Cortex of kidney (tissue), 1 donor: Measurements from ENCODE around the gene GPR63.
"Not testable (repeated sequence)": the region's sequence is repeated elsewhere in the genome, so short reads cannot be mapped to it uniquely, and the experiment has no call there.

ENCODE experiments used
- DNase-seq: peaks from one replicate; lab custom pipeline; 2025; lab: John Stamatoyannopoulos, UW

GPR63 gene

GRCh38 chr6:96837081-96837971, at the start of gene GPR63:
Gene GPR63, minus strand, starts transcription at chr6:96837477. Its CDS starts 37,746 bp downstream, at chr6:96799731.
- DNase-seq: no peak

- no peak for DNase-seq
These were observed 49.2 kb upstream of the GPR63 start for GRCh38 chr6:96886519-96886918.

GRCh38 chr6:96885187-96885631, 47.9 kb upstream of the GPR63 start:
- not testable (repeated sequence) for DNase-seq

- DNase-seq: no peak
These were observed 40.9 kb upstream of the GPR63 start for GRCh38 chr6:96878143-96878542.

GRCh38 chr6:96876886-96877545, 39.7 kb upstream of the GPR63 start:
- DNase-seq: no peak

GRCh38 chr6:96872976-96873375, 35.7 kb upstream of the GPR63 start:
- no peak for DNase-seq

GRCh38 chr6:96865055-96865405, 27.8 kb upstream of the GPR63 start:
- DNase-seq: no peak

- no peak for DNase-seq
These were observed 27.2 kb upstream of the GPR63 start for GRCh38 chr6:96864216-96865054.

- no peak for DNase-seq
These were observed 25.3 kb upstream of the GPR63 start for GRCh38 chr6:96862560-96862959.

GRCh38 chr6:96861588-96861987, 24.3 kb upstream of the GPR63 start:
- no peak for DNase-seq

- DNase-seq: no peak
These were observed 19.6 kb upstream of the GPR63 start for GRCh38 chr6:96856856-96857255.

GRCh38 chr6:96853083-96853482, 15.8 kb upstream of the GPR63 start:
- DNase-seq: no peak

GRCh38 chr6:96852605-96853004, 15.3 kb upstream of the GPR63 start:
- no peak for DNase-seq

- no peak for DNase-seq
These were observed 14.6 kb upstream of the GPR63 start for GRCh38 chr6:96851858-96852257.

- no peak for DNase-seq
These were observed 12.3 kb upstream of the GPR63 start for GRCh38 chr6:96849615-96850014.

- DNase-seq: no peak
These were observed 7.3 kb upstream of the GPR63 start for GRCh38 chr6:96844530-96844929.

GRCh38 chr6:96841345-96841744, 4.1 kb upstream of the GPR63 start:
- no peak for DNase-seq

- no peak for DNase-seq
These were observed 621 bp downstream of the GPR63 start for GRCh38 chr6:96836631-96837080.

- DNase-seq: no peak
These were observed 3.2 kb downstream of the GPR63 start for GRCh38 chr6:96834070-96834469.

- DNase-seq: no peak
These were observed 4.5 kb downstream of the GPR63 start for GRCh38 chr6:96832780-96833179.

- DNase-seq: no peak
These were observed 10.4 kb downstream of the GPR63 start for GRCh38 chr6:96826865-96827264.

- no peak for DNase-seq
These were observed 13.5 kb downstream of the GPR63 start for GRCh38 chr6:96823743-96824142.
